ENCODE results near the gene PEPD. TPM values are rescaled to one million over a fixed set of nuclear protein-coding genes. Genes with fewer than 3 reads are reported as not detected.
A peak's percentile ranks its signal among the peaks of the same experiment; 100 is the strongest.

The PEPD gene
- total RNA-seq, 5 donors from 2014 or later (not counting 1 experiment from before 2014, with no cell fraction given): 23.5 to 38.8 (median 31.8) TPM

- peak in 1 of 35 experiments; percentile 21 for DNase-seq
- no peak overlapping the region for H3K27ac Mint-ChIP-seq
- WGBS (ENCODE audit: insufficient coverage): 86% methylated on average over 6 of the region's 11 CpGs
- no peak overlapping the region for H3K4me3 Mint-ChIP-seq
- POLR2A ChIA-PET: no interaction called here
- H3K4me1 Mint-ChIP-seq: no peaks in the 10 kb centered on the region
- CTCF ChIA-PET: no interaction called here
- Histone ChIP-seq H3K9me3 (no peaks in the 10 kb centered on the region), H3K27me3 (replicated peaks in 1 of 2; ENCODE audit: control insufficient read depth in 2 of 2, extremely low read depth in 1 of 2, insufficient read depth in 2 of 2, low read length in 1 of 2) (no peaks in the 10 kb centered on the region), H3K4me3 (ENCODE audit: control insufficient read depth in 1 of 2, extremely low read depth in 1 of 2, low read length in 1 of 2) (no peak overlapping the region), H3K4me1 (ENCODE audit: control insufficient read depth in 1 of 2, extremely low read depth in 1 of 2, insufficient read depth in 2 of 2, low read length in 2 of 2) (no peaks in the 10 kb centered on the region), H3K27ac (ENCODE audit: low read length) (no peak overlapping the region), H3K36me3 (ENCODE audit: control insufficient read depth in 2 of 2, extremely low read depth in 1 of 2, insufficient read depth in 1 of 2, low read length in 1 of 2) (peaks cover 2 to 3% of the 10 kb centered on the region in 2 donors)
- H3K36me3 Mint-ChIP-seq: peaks cover 11% of the 10 kb centered on the region
- H3K9me3 Mint-ChIP-seq: no peaks in the 10 kb centered on the region
- no peak for ATAC-seq (replicated peaks in 1 of 4)
- H3K27me3 Mint-ChIP-seq: no peaks in the 10 kb centered on the region
Measured at GRCh38 chr19:33456076-33456844, 65.3 kb downstream of the PEPD start.

GRCh38 chr19:33453265-33453664 is 68.3 kb downstream of the PEPD start:
- Mint-ChIP-seq H3K4me3 (no peak overlapping the region), H3K27ac (no peak overlapping the region), H3K27me3 (no peaks in the 10 kb centered on the region), H3K9me3 (no peaks in the 10 kb centered on the region), H3K4me1 (no peaks in the 10 kb centered on the region), H3K36me3 (peaks cover 13% of the 10 kb centered on the region)
- ATAC-seq (replicated peaks in 1 of 4) (no peak), DNase-seq (no peak)
- ChIA-PET POLR2A (interaction anchor here in 1 of 2 donors (0.6 kb wide), 1 partner anchor 528 kb away, joined by 10 read pairs; no protein-coding TSS in a partner anchor), CTCF (interaction anchor here in 1 of 2 donors (0.6 kb wide), 1 partner anchor 328 kb away, joined by 4 read pairs; no protein-coding TSS in a partner anchor)
- H3K4me1 ChIP-seq (ENCODE audit: control insufficient read depth in 1 of 2, extremely low read depth in 1 of 2, insufficient read depth in 2 of 2, low read length in 2 of 2): no peaks in the 10 kb centered on the region
- H3K27ac ChIP-seq (ENCODE audit: low read length): no peak overlapping the region
- no peaks in the 10 kb centered on the region for H3K36me3 ChIP-seq (ENCODE audit: control insufficient read depth in 2 of 2, extremely low read depth in 1 of 2, insufficient read depth in 1 of 2, low read length in 1 of 2)
- H3K4me3 ChIP-seq (ENCODE audit: control insufficient read depth in 1 of 2, extremely low read depth in 1 of 2, low read length in 1 of 2): no peak overlapping the region
- H3K9me3 ChIP-seq: no peaks in the 10 kb centered on the region
- 85% methylated on average over 2 of the region's 3 CpGs for WGBS (ENCODE audit: insufficient coverage)
- H3K27me3 ChIP-seq (replicated peaks in 1 of 2; ENCODE audit: control insufficient read depth in 2 of 2, extremely low read depth in 1 of 2, insufficient read depth in 2 of 2, low read length in 1 of 2): no peaks in the 10 kb centered on the region

GRCh38 chr19:33450689-33451088 is 70.9 kb downstream of the PEPD start:
- CTCF ChIA-PET: no interaction called here
- Mint-ChIP-seq H3K36me3 (peaks cover 17% of the 10 kb centered on the region), H3K27me3 (no peaks in the 10 kb centered on the region), H3K4me1 (no peaks in the 10 kb centered on the region), H3K27ac (no peak overlapping the region), H3K4me3 (no peak overlapping the region), H3K9me3 (no peaks in the 10 kb centered on the region)
- Histone ChIP-seq H3K27ac (ENCODE audit: low read length) (no peak overlapping the region), H3K4me3 (ENCODE audit: control insufficient read depth in 1 of 2, extremely low read depth in 1 of 2, low read length in 1 of 2) (no peak overlapping the region), H3K36me3 (ENCODE audit: control insufficient read depth in 2 of 2, extremely low read depth in 1 of 2, insufficient read depth in 1 of 2, low read length in 1 of 2) (peaks cover 0 to 8% of the 10 kb centered on the region in 2 donors), H3K27me3 (replicated peaks in 1 of 2; ENCODE audit: control insufficient read depth in 2 of 2, extremely low read depth in 1 of 2, insufficient read depth in 2 of 2, low read length in 1 of 2) (no peaks in the 10 kb centered on the region), H3K4me1 (ENCODE audit: control insufficient read depth in 1 of 2, extremely low read depth in 1 of 2, insufficient read depth in 2 of 2, low read length in 2 of 2) (no peaks in the 10 kb centered on the region), H3K9me3 (no peaks in the 10 kb centered on the region)
- DNase-seq (no peak), ATAC-seq (replicated peaks in 1 of 4) (no peak)
- 100% methylated on average over 2 of the region's 7 CpGs for WGBS (ENCODE audit: insufficient coverage)
- POLR2A ChIA-PET: no interaction called here

- Histone ChIP-seq H3K4me1 (ENCODE audit: control insufficient read depth in 1 of 2, extremely low read depth in 1 of 2, insufficient read depth in 2 of 2, low read length in 2 of 2) (no peaks in the 10 kb centered on the region), H3K27me3 (replicated peaks in 1 of 2; ENCODE audit: control insufficient read depth in 2 of 2, extremely low read depth in 1 of 2, insufficient read depth in 2 of 2, low read length in 1 of 2) (no peaks in the 10 kb centered on the region), H3K27ac (ENCODE audit: low read length) (no peak overlapping the region), H3K36me3 (ENCODE audit: control insufficient read depth in 2 of 2, extremely low read depth in 1 of 2, insufficient read depth in 1 of 2, low read length in 1 of 2) (peaks cover 0 to 8% of the 10 kb centered on the region in 2 donors), H3K4me3 (ENCODE audit: control insufficient read depth in 1 of 2, extremely low read depth in 1 of 2, low read length in 1 of 2) (no peak overlapping the region), H3K9me3 (no peaks in the 10 kb centered on the region)
- ChIA-PET POLR2A (no interaction called here), CTCF (no interaction called here)
- Mint-ChIP-seq H3K4me1 (no peaks in the 10 kb centered on the region), H3K4me3 (no peak overlapping the region), H3K27ac (no peak overlapping the region), H3K27me3 (no peaks in the 10 kb centered on the region), H3K9me3 (no peaks in the 10 kb centered on the region), H3K36me3 (peaks cover 17% of the 10 kb centered on the region)
- ATAC-seq (replicated peaks in 1 of 4) (no peak), DNase-seq (no peak)
- WGBS (ENCODE audit: insufficient coverage): 89% methylated on average over 4 of the region's 6 CpGs
Measured at GRCh38 chr19:33449799-33450198, 71.8 kb downstream of the PEPD start.

- no peaks in the 10 kb centered on the region for H3K4me1 Mint-ChIP-seq
- Histone ChIP-seq H3K9me3 (no peaks in the 10 kb centered on the region), H3K4me1 (ENCODE audit: control insufficient read depth in 1 of 2, extremely low read depth in 1 of 2, insufficient read depth in 2 of 2, low read length in 2 of 2) (no peaks in the 10 kb centered on the region), H3K27me3 (replicated peaks in 1 of 2; ENCODE audit: control insufficient read depth in 2 of 2, extremely low read depth in 1 of 2, insufficient read depth in 2 of 2, low read length in 1 of 2) (no peaks in the 10 kb centered on the region), H3K27ac (ENCODE audit: low read length) (no peak overlapping the region), H3K36me3 (ENCODE audit: control insufficient read depth in 2 of 2, extremely low read depth in 1 of 2, insufficient read depth in 1 of 2, low read length in 1 of 2) (peaks cover 0 to 8% of the 10 kb centered on the region in 2 donors), H3K4me3 (ENCODE audit: control insufficient read depth in 1 of 2, extremely low read depth in 1 of 2, low read length in 1 of 2) (no peak overlapping the region)
- H3K36me3 Mint-ChIP-seq: peaks cover 21% of the 10 kb centered on the region
- ChIA-PET CTCF (no interaction called here), POLR2A (no interaction called here)
- whole genome bisulfite sequencing (ENCODE audit: insufficient coverage): 93% methylated on average over 6 of the region's 9 CpGs
- H3K4me3 Mint-ChIP-seq: no peak overlapping the region
- H3K27ac Mint-ChIP-seq: no peak overlapping the region
- no peaks in the 10 kb centered on the region for H3K27me3 Mint-ChIP-seq
- DNase-seq: no peak
- H3K9me3 Mint-ChIP-seq: no peaks in the 10 kb centered on the region
- no peak for ATAC-seq (replicated peaks in 1 of 4)
Measured at GRCh38 chr19:33448159-33448516, 73.5 kb downstream of the PEPD start.

GRCh38 chr19:33447336-33448158 is 74.0 kb downstream of the PEPD start:
- Histone ChIP-seq H3K36me3 (ENCODE audit: control insufficient read depth in 2 of 2, extremely low read depth in 1 of 2, insufficient read depth in 1 of 2, low read length in 1 of 2) (peaks cover 0 to 8% of the 10 kb centered on the region in 2 donors), H3K9me3 (no peaks in the 10 kb centered on the region), H3K27me3 (replicated peaks in 1 of 2; ENCODE audit: control insufficient read depth in 2 of 2, extremely low read depth in 1 of 2, insufficient read depth in 2 of 2, low read length in 1 of 2) (no peaks in the 10 kb centered on the region), H3K27ac (ENCODE audit: low read length) (no peak overlapping the region), H3K4me3 (ENCODE audit: control insufficient read depth in 1 of 2, extremely low read depth in 1 of 2, low read length in 1 of 2) (no peak overlapping the region), H3K4me1 (ENCODE audit: control insufficient read depth in 1 of 2, extremely low read depth in 1 of 2, insufficient read depth in 2 of 2, low read length in 2 of 2) (no peaks in the 10 kb centered on the region)
- Mint-ChIP-seq H3K27ac (no peak overlapping the region), H3K36me3 (peaks cover 26% of the 10 kb centered on the region), H3K4me1 (no peaks in the 10 kb centered on the region), H3K9me3 (no peaks in the 10 kb centered on the region), H3K27me3 (no peaks in the 10 kb centered on the region), H3K4me3 (no peak overlapping the region)
- ATAC-seq (replicated peaks in 1 of 4): no peak
- ChIA-PET CTCF (no interaction called here), POLR2A (no interaction called here)
- no peak for DNase-seq
- 79% methylated on average over 10 of the region's 18 CpGs for WGBS (ENCODE audit: insufficient coverage)

All from T-cell (primary cell).